Amniotic stem cell (primary cell): ENCODE data around the gene MORN5.

ENCODE experiments used
- DNase-seq: peaks from one replicate; lab custom pipeline; 2025; lab: John Stamatoyannopoulos, UW

Gene MORN5

GRCh38 chr9:122216798-122217418 lies 57.2 kb downstream of the MORN5 start:
- DNase-seq, result no peak

GRCh38 chr9:122217640-122218039 lies 57.9 kb downstream of the MORN5 start:
- no peak for DNase-seq

- DNase-seq, result no peak
Measured at GRCh38 chr9:122218071-122218934, 58.6 kb downstream of the MORN5 start.

- DNase-seq, result no peak
Measured at GRCh38 chr9:122218935-122219855, 59.5 kb downstream of the MORN5 start.

- DNase-seq, result no peak
Measured at GRCh38 chr9:122219856-122220672, 60.4 kb downstream of the MORN5 start.

- no peak for DNase-seq
Measured at GRCh38 chr9:122220673-122221182, 61.0 kb downstream of the MORN5 start.

- DNase-seq, result no peak
Measured at GRCh38 chr9:122221183-122221811, 61.6 kb downstream of the MORN5 start.

- no peak for DNase-seq
Measured at GRCh38 chr9:122222791-122223190, 63.1 kb downstream of the MORN5 start.

- DNase-seq, result no peak
Measured at GRCh38 chr9:122223435-122223834, 63.7 kb downstream of the MORN5 start.

- no peak for DNase-seq
Measured at GRCh38 chr9:122225312-122226141, 65.8 kb downstream of the MORN5 start.

- DNase-seq, result no peak
Measured at GRCh38 chr9:122226142-122226757, 66.5 kb downstream of the MORN5 start.

GRCh38 chr9:122226758-122227574 lies 67.3 kb downstream of the MORN5 start:
- no peak for DNase-seq

- no peak for DNase-seq
Measured at GRCh38 chr9:122227575-122227900, 67.8 kb downstream of the MORN5 start.

GRCh38 chr9:122228191-122228567 lies 68.5 kb downstream of the MORN5 start:
- DNase-seq, result no peak

GRCh38 chr9:122228568-122229484 lies 69.1 kb downstream of the MORN5 start, which contains the start of gene LHX6:
Gene LHX6, minus strand, starts transcription at chr9:122228957. Its CDS starts 217 bp downstream, at chr9:122228740.
- peak; percentile 5 for DNase-seq

- DNase-seq, result no peak
Measured at GRCh38 chr9:122229485-122229837, 69.8 kb downstream of the MORN5 start.

GRCh38 chr9:122232796-122233306 lies 73.1 kb downstream of the MORN5 start:
- no peak for DNase-seq
